GM18951 (cell line): ENCODE results near the gene CASZ1.

Experiments used
- POLR2A ChIP-seq: IDR thresholded peaks from 4 replicates; pipeline ENCODE4 v1.6.1; 2011; ENCODE audit warnings: mild to moderate bottlenecking; ENCODE audit not compliant: insufficient read length, insufficient read depth; ENCODE audit errors: extremely low read depth
- in situ Hi-C: fragments of 300-500 bp; cut with MboI; formaldehyde crosslinking; loops from one replicate; pipeline ENCODE4 v1.12.0; 2022; ENCODE audit warnings: low sequenced_read_pairs, mixed read lengths, inconsistent platforms; ENCODE audit not compliant: unreplicated experiment

The CASZ1 gene

GRCh38 chr1:10637834-10638558 is 158.4 kb downstream of the CASZ1 start:
- in situ Hi-C loops = no loop called here
- no peak for TF ChIP-seq POLR2A

- no peak for TF ChIP-seq POLR2A
- in situ Hi-C loops = no loop called here
Measured at GRCh38 chr1:10637400-10637799, 159.0 kb downstream of the CASZ1 start.

GRCh38 chr1:10635992-10636391 is 160.5 kb downstream of the CASZ1 start:
- no peak for TF ChIP-seq POLR2A
- in situ Hi-C loops = no loop called here

- in situ Hi-C loops = no loop called here
Measured at GRCh38 chr1:10635085-10635896, 161.2 kb downstream of the CASZ1 start.

GRCh38 chr1:10634428-10635084 is 161.9 kb downstream of the CASZ1 start:
- TF ChIP-seq POLR2A = no peak
- in situ Hi-C loops = no loop called here

More at GRCh38 chr1:10635085-10635896, 161.2 kb downstream of the CASZ1 start:
- TF ChIP-seq POLR2A = no peak

GRCh38 chr1:10634075-10634427 is 162.4 kb downstream of the CASZ1 start:
- no peak for TF ChIP-seq POLR2A
- in situ Hi-C loops = no loop called here

GRCh38 chr1:10633416-10633815 is 163.0 kb downstream of the CASZ1 start:
- in situ Hi-C loops = no loop called here
- no peak for TF ChIP-seq POLR2A

GRCh38 chr1:10632691-10633090 is 163.8 kb downstream of the CASZ1 start:
- TF ChIP-seq POLR2A = no peak
- in situ Hi-C loops = no loop called here

GRCh38 chr1:10631811-10632593 is 164.4 kb downstream of the CASZ1 start:
- in situ Hi-C loops = no loop called here
- no peak for TF ChIP-seq POLR2A

- no peak for TF ChIP-seq POLR2A
- in situ Hi-C loops = no loop called here
Measured at GRCh38 chr1:10631121-10631810, 165.2 kb downstream of the CASZ1 start.

GRCh38 chr1:10630661-10631120 is 165.8 kb downstream of the CASZ1 start:
- in situ Hi-C loops = no loop called here
- TF ChIP-seq POLR2A = no peak
